A549 (cell line): ENCODE results near the gene PIP5K1A.

Experiments
- CTCF ChIP-seq: fragments of >200 bp; sonication (Bioruptor Twin); formaldehyde crosslinking; IDR thresholded peaks from 3 replicates; pipeline ENCODE4 v1.5.1; 2016
- ELK1 ChIP-seq: fragments of 150-350 bp; IDR thresholded peaks from 2 replicates; pipeline ENCODE4 v1.6.1; 2014; ENCODE audit warnings: low read depth, mild to moderate bottlenecking, low read length
- ZC3H11A ChIP-seq: fragments of 450-650 bp; IDR thresholded peaks from 2 replicates; pipeline ENCODE4 v1.6.1; 2014; ENCODE audit warnings: antibody characterized with exemption, mild to moderate bottlenecking

- TF ChIP-seq ZC3H11A (no peak), CTCF (no peak), ELK1 (no peak)
Observed at GRCh38 chr1:151254217-151255213, 56.2 kb downstream of the PIP5K1A start, which contains the start of gene PSMD4.
